Transverse colon (tissue), 4 donors: ENCODE results near the gene KCNJ10. TPM values are rescaled to one million over a fixed set of nuclear protein-coding genes. Genes with fewer than 3 reads are reported as not detected.

Experiments
- DNase-seq: peaks from one replicate; pipeline ENCODE4 v3.0.0-alpha.2; 2019
- H3K27ac ChIP-seq, 4 donors: fragments of 200-600 bp; sonication (generic); 2 replicates each; pipeline ENCODE4 v1.5.1; 2016 to 2018; ENCODE audit warnings: inconsistent platforms in 4 of 4
- H3K27me3 ChIP-seq: fragments of 200-600 bp; sonication (generic); 2 replicates; pipeline ENCODE4 v1.5.1; 2017; ENCODE audit warnings: inconsistent platforms
- H3K36me3 ChIP-seq, 4 donors: fragments of 200-600 bp; sonication (generic); 2 replicates each; pipeline ENCODE4 v1.5.1; 2017 to 2019; ENCODE audit warnings: inconsistent platforms in 4 of 4
- H3K4me1 ChIP-seq, 4 donors: fragments of 200-600 bp; sonication (generic); 2 replicates each; pipeline ENCODE4 v1.5.1; 2017 to 2020; ENCODE audit warnings: inconsistent platforms in 4 of 4
- H3K4me3 ChIP-seq, 4 donors: fragments of 200-600 bp; sonication (generic); 1 replicate in 1 of 4; 2 replicates in 3 of 4; pipeline versions ENCODE4 v1.5.1 to v1.6.1; 2017 to 2019; ENCODE audit warnings: inconsistent platforms in 4 of 4
- H3K9me3 ChIP-seq, 2 donors: fragments of 200-600 bp; sonication (generic); 2 replicates each; pipeline ENCODE4 v1.5.1; 2017 to 2019; ENCODE audit warnings: inconsistent platforms in 2 of 2
- CTCF ChIP-seq, 5 experiments: fragments of 200-600 bp in 3 of 5; fragments of 450-650 bp in 2 of 5; sonication (generic) in 3 of 5; IDR thresholded peaks; 1 replicate in 2 of 5; 2 replicates in 3 of 5; pipeline ENCODE4 v1.5.1; 2016 to 2017; ENCODE audit warnings: antibody characterized with exemption in 5 of 5, inconsistent platforms in 3 of 5, mild to moderate bottlenecking in 2 of 5, moderate library complexity in 1 of 5
- EP300 ChIP-seq: sonication (generic); formaldehyde crosslinking; IDR thresholded peaks from one replicate; pipeline ENCODE4 v1.6.1; 2017; ENCODE audit warnings: antibody characterized with exemption, low read depth
- POLR2A ChIP-seq: fragments of 450-650 bp; IDR thresholded peaks from one replicate; pipeline ENCODE4 v1.6.1; 2016; ENCODE audit warnings: antibody characterized with exemption, mild to moderate bottlenecking, moderate library complexity
- POLR2AphosphoS5 ChIP-seq, 3 donors: sonication (generic); formaldehyde crosslinking; IDR thresholded peaks; one replicate each; pipeline ENCODE4 v1.6.1; 2016; ENCODE audit warnings: antibody characterized with exemption in 3 of 3
- WGBS, 2 donors: methylation state at CpG; one replicate each; pipeline ENCODE4 v1.1.5; 2018; ENCODE audit warnings: low coverage in 1 of 2; 5-methylcytosine and 5-hydroxymethylcytosine counted together
- in situ Hi-C, 4 donors: fragments of 200-750 bp; cut with MboI; loops; one replicate each; pipeline versions ENCODE4 v1.15.0 to v1.15.1; 2017; ENCODE audit warnings: low sequenced_read_pairs in 3 of 4, low pct_ligation_motif_present in 1 of 4, low pct_unique_long_range_greater_than_20kb in 1 of 4
- intact Hi-C: fragments of 100-400 bp; cut with DNase I; formaldehyde crosslinking; loops from one replicate; pipeline ENCODE4 v1.15.1; 2023; ENCODE audit warnings: low total_unique reads
- total RNA-seq, 4 donors: library from RNA; depleted of rRNA; stranded (reverse); fragments of >200 nt; gene quantifications; one replicate each; pipeline ENCODE4 v1.1.0, GENCODE V29; 2016

The KCNJ10 gene
- total RNA-seq, 4 donors from 2014 or later: not detected

GRCh38 chr1:159960721-159961381 is 109.1 kb downstream of the KCNJ10 start:
- intact Hi-C loops (no loop called here), in situ Hi-C loops (no loop called here)
- Histone ChIP-seq H3K27me3 (no peaks in the 10 kb centered on the region), H3K36me3 (no peaks in the 10 kb centered on the region), H3K4me1 (peaks cover 0 to 21% (median 12%) of the 10 kb centered on the region in 4 donors), H3K27ac (peak overlapping the region; percentile 73 to 86 (median 82)), H3K4me3 (peak overlapping the region in 3 of 4 donors; percentile 3 to 39 (median 21)), H3K9me3 (no peaks in the 10 kb centered on the region)
- peak; percentile 89 for DNase-seq
- TF ChIP-seq CTCF (IDR thresholded peaks at IDR 0.05): no peak
- peak in 2 of 3 donors; percentile 16 to 51 for TF ChIP-seq POLR2AphosphoS5 (IDR thresholded peaks at IDR 0.05)
- WGBS, 2 donors: 21 to 33% methylated on average over 3 to 5 of the region's 5 CpGs

- intact Hi-C loops: no loop called here
- H3K36me3 ChIP-seq: no peaks in the 10 kb centered on the region
- in situ Hi-C loops: no loop called here
- H3K27ac ChIP-seq: no peak overlapping the region
- H3K4me3 ChIP-seq: no peak overlapping the region
- H3K4me1 ChIP-seq: peaks cover 0 to 21% (median 12%) of the 10 kb centered on the region in 4 donors
- no peak for TF ChIP-seq POLR2A
- no peak for TF ChIP-seq EP300
- no peak for TF ChIP-seq CTCF (IDR thresholded peaks at IDR 0.05)
- no peak for TF ChIP-seq POLR2AphosphoS5 (IDR thresholded peaks at IDR 0.05)
- no peak for DNase-seq
- WGBS, 2 donors: 62% methylated on average over 4 of the region's 4 CpGs; no CpG with 5 or more reads in 1 of the 2 donors
- no peaks in the 10 kb centered on the region for H3K27me3 ChIP-seq
- H3K9me3 ChIP-seq: no peaks in the 10 kb centered on the region
Observed at GRCh38 chr1:159959451-159959850, 110.5 kb downstream of the KCNJ10 start.

- intact Hi-C loops: no loop called here
- Histone ChIP-seq H3K36me3 (no peaks in the 10 kb centered on the region), H3K4me3 (no peak overlapping the region), H3K9me3 (no peaks in the 10 kb centered on the region), H3K27ac (no peak overlapping the region), H3K4me1 (peaks cover 0 to 21% (median 12%) of the 10 kb centered on the region in 4 donors), H3K27me3 (no peaks in the 10 kb centered on the region)
- in situ Hi-C loops: no loop called here
- 66% methylated on average over 3 of the region's 3 CpGs; no CpG with 5 or more reads in 1 of the 2 donors for WGBS, 2 donors
- TF ChIP-seq POLR2A (no peak), POLR2AphosphoS5 (IDR thresholded peaks at IDR 0.05) (no peak), CTCF (IDR thresholded peaks at IDR 0.05) (no peak), EP300 (no peak)
- DNase-seq: no peak
Observed at GRCh38 chr1:159958719-159959380, 111.1 kb downstream of the KCNJ10 start.

GRCh38 chr1:159957824-159958268 is 112.1 kb downstream of the KCNJ10 start:
- no peak for TF ChIP-seq POLR2A
- no peak for TF ChIP-seq CTCF (IDR thresholded peaks at IDR 0.05)
- no peak for TF ChIP-seq POLR2AphosphoS5 (IDR thresholded peaks at IDR 0.05)
- no peak for TF ChIP-seq EP300
- no peak for DNase-seq
- no peak overlapping the region for H3K4me3 ChIP-seq
- intact Hi-C loops (no loop called here), in situ Hi-C loops (no loop called here)
- no peak overlapping the region for H3K27ac ChIP-seq
- H3K36me3 ChIP-seq: no peaks in the 10 kb centered on the region
- no peaks in the 10 kb centered on the region for H3K9me3 ChIP-seq
- WGBS, 2 donors: 18 to 37% methylated on average over 3 to 9 of the region's 9 CpGs
- H3K4me1 ChIP-seq: peaks cover 0 to 21% (median 12%) of the 10 kb centered on the region in 4 donors
- no peaks in the 10 kb centered on the region for H3K27me3 ChIP-seq
